SKM-1 (cell line): ENCODE data around the gene DCTN2.

ENCODE experiments used
- DNase-seq: peaks from one replicate; lab custom pipeline; 2025; ENCODE audit not compliant: unreplicated experiment; lab: John Stamatoyannopoulos, UW

Gene DCTN2

DNA sequence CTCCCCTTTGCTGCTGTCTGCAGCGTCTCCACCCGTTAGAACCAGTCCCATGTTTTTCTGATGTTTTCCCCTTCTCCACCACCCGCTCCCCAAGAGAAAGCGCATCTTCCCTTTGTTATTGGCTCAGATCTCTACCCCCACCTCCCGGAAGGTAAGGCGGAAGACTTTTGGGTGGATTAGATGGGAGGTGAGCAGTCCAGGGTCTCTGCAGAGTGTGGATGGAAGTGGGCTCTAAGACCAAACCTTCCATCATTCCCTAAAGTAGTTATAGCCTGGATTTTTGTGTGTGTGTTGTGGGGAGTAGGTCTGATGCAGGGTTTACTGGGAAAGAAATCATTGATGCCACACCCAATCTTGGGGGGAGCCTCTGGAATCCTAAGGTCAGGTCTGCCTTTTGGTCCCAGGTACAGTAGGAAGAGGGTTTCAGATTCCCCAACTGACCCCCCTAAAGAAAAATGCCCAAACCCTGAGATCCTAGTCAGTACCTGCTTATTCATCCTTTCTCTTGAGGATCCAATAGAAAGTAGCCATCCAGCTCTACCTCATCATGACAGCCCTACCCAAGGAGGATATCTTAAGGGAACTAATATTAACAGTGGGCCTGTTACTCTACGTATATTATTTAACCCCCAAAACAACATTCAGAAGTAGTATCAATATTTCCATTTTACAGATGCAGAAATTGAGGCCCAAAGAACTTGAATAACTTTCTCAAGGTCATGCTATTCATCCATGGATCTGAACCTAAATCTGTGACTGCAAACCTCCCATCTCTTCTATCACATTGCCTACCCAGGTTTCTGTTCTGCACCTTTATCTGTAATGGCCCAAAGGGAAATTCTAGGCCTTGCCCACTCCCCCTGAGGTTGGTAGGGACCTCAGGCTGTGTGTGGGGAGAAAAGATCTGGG is 3.9 kb upstream of the DCTN2 start:
- no peak for DNase-seq

DNA sequence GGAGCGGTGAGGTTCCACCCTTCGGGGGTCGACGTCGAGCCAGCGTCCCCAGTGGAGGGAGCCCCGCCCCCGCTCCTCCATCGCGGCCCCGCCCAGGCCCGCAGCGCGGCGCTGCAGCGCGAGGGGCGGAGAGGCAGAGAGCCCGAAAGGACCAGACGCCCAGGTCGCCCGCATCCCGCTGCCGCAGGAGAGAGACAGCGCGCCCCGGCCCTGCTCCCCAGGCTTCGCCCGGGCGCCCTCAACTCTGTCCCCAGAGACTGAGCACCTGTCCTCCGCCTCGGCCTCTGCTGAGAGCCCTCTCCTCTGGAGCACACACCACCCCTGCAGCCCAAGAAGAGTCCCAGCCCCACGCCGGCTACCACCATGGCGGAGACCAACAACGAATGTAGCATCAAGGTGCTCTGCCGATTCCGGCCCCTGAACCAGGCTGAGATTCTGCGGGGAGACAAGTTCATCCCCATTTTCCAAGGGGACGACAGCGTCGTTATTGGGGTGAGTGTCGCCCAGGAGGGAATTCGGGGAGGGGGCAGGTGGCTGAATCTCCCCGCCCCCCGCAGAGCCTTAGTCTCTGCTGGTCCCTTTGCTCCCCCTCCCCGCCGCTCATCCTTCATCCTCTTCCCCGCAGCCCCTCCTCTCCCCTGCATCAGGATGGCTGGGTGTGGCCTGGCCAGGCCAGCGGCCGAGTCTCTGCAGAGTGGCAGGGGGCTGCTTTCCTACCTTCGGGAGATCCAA is 3.1 kb upstream of the DCTN2 start, which contains the start of gene KIF5A:
Gene KIF5A, plus strand, starts transcription at position 136 of the 732 bp plus-strand sequence. Its CDS starts 228 bp downstream, at position 364.
- DNase-seq, result no peak

GRCh38 chr12:57549203-57549908 is 2.4 kb upstream of the DCTN2 start:
- no peak for DNase-seq

GRCh38 chr12:57548488-57548887 is 1.5 kb upstream of the DCTN2 start:
- DNase-seq, result no peak

DNA sequence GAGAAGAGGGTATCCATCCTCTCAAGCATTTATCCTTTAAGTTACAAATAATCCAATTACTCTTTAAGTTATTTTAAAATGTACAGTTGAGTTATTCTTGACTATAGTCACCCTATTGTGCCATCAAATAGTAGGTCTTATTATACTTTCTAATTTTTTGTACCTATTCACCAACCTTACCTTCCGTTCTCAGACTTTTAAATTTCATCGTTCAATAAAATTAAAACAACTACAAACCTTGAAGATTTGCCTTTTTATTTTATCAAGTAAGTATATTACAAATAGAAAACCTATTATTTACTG is 972 bp upstream of the DCTN2 start:
- no peak for DNase-seq

GRCh38 chr12:57547288-57548012 is 458 bp upstream of the DCTN2 start:
- DNase-seq, result no peak

DNA sequence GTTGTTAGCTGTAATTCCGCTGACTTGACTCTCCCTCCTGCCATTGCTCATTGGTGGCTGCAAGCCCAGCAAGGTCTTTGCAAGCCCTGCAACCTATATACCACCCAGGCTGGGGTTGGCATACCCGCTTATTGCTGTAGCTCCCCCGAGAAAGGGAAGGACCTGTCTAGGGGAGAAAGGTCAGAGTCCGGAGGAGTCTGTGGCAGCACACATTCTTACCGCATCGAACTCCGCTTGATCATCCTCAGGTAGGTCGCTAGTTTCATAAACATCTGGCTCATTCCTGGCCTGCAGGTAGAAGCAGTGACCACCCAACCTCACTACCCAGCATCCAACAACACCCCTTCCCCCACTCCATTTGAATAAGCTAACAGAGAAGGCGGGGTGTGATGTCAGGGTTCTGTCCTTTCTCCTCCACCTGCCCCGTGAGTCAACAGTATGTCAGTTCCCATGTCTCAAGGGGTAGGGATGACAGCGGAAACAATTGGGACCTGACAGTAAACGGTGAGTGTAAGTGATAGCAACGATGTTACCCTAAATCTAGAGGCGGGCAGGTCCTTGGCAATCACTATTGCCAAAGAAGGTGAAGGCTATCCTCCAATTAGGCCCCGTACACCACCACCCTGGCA is 1.1 kb downstream of the DCTN2 start:
- DNase-seq, result no peak

- no peak for DNase-seq
Observed at GRCh38 chr12:57543581-57543980, 3.4 kb downstream of the DCTN2 start.

- no peak for DNase-seq
Observed at GRCh38 chr12:57541717-57542116, 5.3 kb downstream of the DCTN2 start.

- DNase-seq, result no peak
Observed at GRCh38 chr12:57541001-57541400, 6.0 kb downstream of the DCTN2 start.

GRCh38 chr12:57539134-57539768 is 7.7 kb downstream of the DCTN2 start:
- no peak for DNase-seq

DNA sequence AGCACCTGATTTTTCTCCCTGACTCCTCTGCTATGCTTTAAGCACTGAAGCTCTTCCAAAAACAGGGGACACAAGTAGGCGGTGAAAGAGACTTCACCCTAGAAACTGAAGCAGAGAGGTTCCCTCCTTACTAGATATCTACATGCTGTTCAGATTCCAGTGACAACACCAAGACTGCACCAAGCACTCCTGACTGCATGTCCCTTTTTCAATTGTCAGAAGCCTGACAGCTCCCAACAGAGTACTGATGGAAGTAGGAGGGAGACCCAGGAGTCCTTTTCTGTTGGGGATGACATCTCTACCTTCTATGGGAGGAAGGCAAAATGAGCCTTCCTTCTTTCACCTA is 10.4 kb downstream of the DCTN2 start:
- DNase-seq, result no peak

DNA sequence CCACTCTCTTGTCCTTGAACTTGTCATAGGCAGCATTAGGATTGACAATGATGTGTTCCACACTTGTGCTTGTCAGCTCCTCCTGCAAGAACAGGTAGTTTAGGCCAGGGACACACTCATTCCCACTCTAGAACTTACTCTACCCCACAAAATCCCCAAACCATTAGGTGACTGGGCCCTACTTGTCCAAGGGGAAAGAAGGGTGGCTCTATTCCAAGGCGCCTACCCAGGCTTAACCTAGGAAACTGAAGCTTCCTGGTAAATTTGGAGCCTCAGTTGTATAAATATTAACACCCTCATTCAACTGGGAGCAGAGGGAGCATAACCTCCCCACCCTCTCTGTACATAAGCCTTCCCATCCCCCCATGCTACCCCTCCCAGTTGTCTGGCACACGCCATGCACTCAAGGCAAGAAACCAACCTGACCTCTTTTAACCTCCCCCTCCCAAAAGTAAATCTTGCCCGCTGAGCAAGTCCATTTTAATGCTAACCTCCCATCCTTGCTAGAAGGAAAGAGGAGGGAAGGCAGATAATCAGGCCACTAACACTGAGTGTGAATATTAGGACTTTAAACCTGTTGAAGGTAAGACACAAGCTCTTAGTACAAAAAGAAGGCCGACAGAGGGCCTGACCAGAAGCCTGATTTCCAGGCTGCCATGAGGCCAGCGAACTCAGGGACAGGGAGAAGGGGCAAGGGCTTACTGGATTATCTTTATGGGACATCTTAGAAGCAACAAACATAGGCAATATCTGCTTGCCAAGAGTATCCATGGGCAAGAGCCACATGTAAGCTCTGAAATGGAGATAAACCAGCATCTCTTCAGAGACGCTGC is 11.0 kb downstream of the DCTN2 start:
- no peak for DNase-seq

GRCh38 chr12:57534991-57535543 is 11.9 kb downstream of the DCTN2 start:
- DNase-seq, result no peak

- no peak for DNase-seq
Observed at GRCh38 chr12:57534250-57534649, 12.7 kb downstream of the DCTN2 start.

DNA sequence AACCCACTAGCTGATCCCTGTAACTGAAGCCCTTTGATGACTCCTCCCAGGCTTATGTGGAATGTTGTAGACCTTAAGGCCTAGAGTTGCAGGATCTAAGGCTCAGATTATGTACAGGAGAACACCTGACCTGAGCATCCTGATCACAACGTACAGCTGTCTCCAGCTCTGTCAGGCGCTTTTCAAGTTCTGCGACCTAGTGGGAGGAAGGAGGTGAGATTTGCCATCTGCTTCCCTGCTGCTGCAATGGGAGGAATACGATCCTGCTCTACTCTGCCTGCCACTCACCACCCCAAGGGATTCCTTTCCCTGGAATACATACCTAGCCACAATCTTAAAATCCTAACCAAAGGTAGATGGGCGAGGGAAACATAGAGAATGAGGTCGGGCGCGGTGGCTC is 13.9 kb downstream of the DCTN2 start:
- no peak for DNase-seq

- DNase-seq, result no peak
Observed at GRCh38 chr12:57531836-57532235, 15.2 kb downstream of the DCTN2 start.

DNA sequence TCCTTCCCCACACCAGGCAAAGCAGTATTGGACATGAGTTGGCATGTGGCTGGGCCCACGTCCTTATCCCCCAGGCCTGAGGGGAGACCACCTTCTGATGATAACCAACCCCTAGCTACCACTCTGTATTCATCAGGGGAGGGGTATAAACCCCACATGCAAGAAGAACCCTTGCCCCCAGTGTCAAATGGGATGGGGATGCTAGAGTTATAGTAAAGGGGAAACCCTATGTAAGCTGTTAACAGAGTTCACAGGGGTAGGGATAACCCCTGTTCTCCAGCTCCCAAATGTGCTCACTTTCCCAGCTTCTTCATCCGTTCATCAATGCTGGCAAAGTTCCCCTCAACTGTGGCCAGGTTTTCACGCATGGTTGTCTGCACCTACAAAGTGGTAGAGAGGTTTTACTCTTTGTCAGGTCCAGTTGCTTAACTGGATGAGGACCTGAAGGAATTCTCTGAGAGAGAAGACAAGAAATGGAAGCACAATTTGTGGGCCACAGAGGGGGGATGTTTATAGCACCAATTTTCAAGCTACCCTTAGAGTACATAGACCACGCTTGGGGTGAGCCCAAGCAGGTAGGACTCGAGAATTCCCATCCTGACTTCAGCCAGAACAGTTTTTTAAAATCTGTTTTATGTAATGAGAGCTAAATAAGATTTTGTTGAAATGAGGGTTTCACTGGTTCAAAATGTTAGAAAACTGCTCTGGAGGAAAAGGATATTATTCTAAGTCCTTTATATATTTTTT is 16.4 kb downstream of the DCTN2 start:
- no peak for DNase-seq
